ENCODE measurements around the gene NPL.

Gene NPL, protein sequence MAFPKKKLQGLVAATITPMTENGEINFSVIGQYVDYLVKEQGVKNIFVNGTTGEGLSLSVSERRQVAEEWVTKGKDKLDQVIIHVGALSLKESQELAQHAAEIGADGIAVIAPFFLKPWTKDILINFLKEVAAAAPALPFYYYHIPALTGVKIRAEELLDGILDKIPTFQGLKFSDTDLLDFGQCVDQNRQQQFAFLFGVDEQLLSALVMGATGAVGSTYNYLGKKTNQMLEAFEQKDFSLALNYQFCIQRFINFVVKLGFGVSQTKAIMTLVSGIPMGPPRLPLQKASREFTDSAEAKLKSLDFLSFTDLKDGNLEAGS

DNA sequence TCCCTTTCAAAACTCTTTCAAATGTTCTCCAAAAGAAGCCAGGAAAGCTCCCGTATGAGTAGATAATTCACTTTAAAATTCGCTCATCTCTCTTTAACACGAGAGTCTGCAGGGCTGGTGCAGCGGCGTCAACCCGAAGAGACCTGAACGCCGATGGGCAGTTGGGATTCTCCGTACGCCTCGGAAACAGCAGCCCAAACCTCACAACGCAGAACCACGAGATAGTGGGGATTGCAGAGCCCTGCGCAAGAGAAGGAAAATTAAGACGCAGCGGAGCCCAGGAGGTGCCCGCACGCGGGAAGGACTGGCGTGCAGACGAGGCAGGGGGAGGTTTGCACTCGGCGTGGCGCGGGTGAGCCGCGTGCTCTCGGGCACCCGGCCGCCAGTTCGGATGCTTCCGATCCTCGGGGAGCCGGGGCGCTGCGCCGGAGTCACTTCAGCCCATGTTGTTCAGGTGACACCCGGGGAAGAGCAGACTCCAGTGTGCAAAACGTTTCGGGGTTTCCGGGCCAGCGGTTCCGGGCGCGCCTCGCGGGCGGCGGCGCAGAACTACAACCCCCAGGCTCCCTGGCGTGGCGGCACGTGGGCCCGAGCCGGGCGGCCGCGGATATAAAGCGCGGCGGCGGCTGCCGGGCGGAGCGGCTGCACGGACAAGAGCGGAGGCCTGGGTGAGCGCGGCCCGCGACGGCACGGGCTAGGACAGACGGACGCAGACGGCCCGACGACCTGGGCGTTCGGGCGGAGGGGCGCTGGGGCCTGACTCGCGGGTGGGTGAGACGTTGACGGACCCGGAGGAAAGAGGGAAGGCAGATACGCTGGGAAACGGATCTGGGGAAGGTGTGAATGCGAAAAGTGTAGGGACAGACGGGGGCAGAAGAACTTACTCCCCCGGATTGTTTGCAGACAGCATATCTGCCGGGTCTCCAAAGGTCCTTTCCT lies at the start of gene NPL:
TSS of gene NPL (plus strand) at position 636 of the 939 bp plus-strand sequence. CDS start 4,599 bp downstream, outside the sequence.
- peak; percentile 65 to 76 (median 73) for DNase-seq (ENCODE audit: low read depth in 2 of 3, low spot score in 1 of 3)

DNA sequence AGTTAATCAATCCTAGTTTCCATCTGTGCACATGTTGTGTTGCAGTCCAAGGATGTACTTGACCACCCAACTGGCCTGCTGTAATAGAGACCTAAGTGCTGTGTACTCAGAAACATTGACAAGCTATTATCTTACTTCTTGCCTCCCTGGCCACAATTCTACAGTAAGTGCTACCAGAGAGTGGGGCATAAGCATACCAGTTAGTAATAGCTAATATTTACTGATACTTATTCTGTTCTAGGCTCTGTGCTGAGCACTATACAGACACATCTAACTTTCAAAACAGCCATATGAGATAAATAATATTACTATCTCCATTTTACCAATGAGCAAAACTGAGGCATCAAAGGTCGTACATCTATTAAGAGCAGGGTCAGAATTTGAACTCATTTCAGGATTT lies 49.5 kb upstream of the NPL start:
- no peak for DNase-seq (ENCODE audit: low read depth in 2 of 3, low spot score in 1 of 3)

- no peak for DNase-seq (ENCODE audit: low read depth in 2 of 3, low spot score in 1 of 3)
These were observed 46.8 kb upstream of the NPL start for GRCh38 chr1:182742780-182743179.

DNA sequence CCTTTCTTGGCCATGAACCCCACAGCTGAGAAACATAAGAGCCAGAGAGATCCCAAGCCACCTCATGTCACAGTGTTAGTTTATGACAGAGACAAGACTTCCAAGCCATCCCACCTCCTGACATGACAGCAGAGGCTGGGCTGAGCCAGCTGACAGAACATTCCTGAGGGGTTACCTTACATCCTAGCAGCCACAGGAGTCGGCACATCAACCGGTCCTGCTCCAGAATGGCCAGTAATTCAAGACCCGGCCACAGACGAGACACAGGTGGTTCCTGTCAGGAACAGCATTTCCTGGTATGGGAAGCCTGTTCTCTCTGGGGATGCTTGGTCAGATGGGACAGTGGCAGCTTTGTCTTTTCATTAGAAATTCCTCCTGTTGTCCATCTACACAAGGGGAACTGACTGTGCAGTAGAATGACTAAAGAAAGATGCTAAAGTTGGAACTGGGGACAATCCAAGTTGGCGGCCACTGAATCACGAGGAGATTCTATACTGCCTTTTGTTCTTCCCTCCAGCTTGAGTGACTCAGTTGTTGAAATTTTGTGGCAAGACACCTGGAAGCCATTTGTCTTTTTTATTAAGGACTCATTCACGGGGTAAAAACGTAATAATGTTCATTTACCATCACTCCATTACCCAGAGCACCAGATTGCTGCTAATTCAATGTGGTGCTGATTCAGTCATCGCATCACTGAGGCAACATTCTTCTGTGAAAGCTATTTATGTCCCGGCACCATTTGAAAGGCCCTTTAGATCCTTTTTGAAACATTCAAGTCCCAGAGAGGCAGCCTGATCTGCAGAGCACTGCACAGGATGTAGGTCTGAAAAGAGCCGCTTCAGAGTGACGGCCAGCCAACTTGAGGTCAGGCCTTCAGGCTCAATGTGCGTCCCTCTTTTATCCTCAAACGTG lies 37.2 kb upstream of the NPL start:
- no peak for DNase-seq (ENCODE audit: low read depth in 2 of 3, low spot score in 1 of 3)

GRCh38 chr1:182754087-182754486 lies 35.5 kb upstream of the NPL start:
- no peak for DNase-seq (ENCODE audit: low read depth in 2 of 3, low spot score in 1 of 3)

- no peak for DNase-seq (ENCODE audit: low read depth in 2 of 3, low spot score in 1 of 3)
These were observed 34.8 kb upstream of the NPL start for GRCh38 chr1:182754543-182755314.

- DNase-seq (ENCODE audit: low read depth in 2 of 3, low spot score in 1 of 3): no peak
These were observed 33.9 kb upstream of the NPL start for GRCh38 chr1:182755632-182756031.

- no peak for DNase-seq (ENCODE audit: low read depth in 2 of 3, low spot score in 1 of 3)
These were observed 33.1 kb upstream of the NPL start for GRCh38 chr1:182756423-182756822.

DNA sequence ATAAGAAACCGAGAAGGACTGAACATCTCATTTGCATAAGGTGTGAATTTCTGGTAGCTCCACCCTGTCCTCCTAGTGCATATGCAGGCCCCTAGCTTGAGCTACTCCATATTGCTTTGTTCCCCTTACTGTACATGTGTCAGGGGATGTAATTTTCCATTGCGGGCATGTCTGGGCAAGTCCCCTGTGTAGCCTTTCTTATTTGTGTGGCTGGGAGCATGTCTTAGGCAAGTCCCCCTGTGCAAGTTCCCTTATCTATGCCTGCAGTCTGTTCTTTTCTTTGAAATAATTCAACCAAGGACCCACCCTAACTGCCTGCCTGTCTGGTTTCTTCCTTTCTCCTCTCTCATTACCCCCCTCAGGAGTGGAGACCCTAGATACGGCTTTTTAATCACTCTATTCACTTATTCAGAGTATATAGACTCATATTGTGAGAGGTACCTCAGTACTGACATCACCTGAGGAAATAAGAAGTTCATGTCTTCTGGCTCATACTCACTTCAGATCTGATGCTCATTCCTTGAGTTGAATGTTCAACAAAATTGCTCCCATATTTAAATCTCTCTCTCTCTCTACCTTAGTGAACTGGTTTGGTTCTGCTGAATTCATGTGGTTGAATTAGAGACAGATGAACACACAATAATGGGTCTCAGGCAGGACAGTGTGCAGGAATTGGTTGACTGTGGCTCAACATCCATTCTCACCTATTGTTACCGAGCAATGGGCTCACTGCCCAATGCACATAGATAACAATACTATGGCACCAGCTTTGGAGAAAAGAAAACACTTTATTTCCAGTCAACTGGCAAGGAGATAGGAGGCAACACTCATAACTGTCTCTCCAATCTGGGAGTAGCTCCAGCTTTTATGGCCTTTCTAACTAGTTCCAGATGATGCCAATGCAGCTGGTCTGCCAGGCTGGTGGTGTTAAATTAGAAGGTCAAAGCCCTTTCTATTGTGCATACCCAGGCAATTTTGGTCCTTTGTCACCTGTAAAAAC lies 27.9 kb upstream of the NPL start:
- no peak for DNase-seq (ENCODE audit: low read depth in 2 of 3, low spot score in 1 of 3)

GRCh38 chr1:182762536-182762935 lies 27.0 kb upstream of the NPL start:
- DNase-seq (ENCODE audit: low read depth in 2 of 3, low spot score in 1 of 3): no peak

DNA sequence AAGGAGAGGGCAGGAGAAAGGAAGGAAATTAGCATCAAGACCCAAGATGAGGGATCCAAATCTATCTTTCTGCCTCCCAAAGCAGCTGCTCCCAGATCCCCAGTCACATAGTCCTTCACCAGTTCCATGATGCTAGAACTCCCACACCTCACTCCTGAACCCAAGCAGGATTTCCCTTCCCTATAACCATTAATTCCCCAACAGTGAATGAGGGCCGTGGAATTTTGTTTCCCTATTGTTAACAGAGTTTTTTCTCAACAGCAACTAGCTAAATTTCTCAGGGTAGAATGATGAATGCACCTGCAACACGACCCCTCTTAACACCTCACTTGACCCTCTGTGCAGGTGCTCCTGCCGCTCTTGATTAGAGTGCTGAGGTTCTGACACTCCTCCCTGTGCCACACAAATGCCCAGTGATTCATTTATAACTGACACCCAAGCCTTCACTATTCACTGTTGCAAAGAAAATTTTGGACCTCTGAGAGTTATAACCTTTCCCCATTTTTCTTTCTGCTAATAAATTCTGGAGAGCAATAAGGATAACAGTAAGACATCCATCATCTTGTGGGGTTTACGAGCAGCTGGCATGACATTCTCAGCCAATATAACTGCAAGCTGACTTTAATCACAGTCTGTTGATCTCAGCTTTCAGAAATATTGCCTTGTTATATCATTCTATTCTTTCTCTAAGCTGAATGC lies 25.4 kb upstream of the NPL start:
- DNase-seq (ENCODE audit: low read depth in 2 of 3, low spot score in 1 of 3): no peak

DNA sequence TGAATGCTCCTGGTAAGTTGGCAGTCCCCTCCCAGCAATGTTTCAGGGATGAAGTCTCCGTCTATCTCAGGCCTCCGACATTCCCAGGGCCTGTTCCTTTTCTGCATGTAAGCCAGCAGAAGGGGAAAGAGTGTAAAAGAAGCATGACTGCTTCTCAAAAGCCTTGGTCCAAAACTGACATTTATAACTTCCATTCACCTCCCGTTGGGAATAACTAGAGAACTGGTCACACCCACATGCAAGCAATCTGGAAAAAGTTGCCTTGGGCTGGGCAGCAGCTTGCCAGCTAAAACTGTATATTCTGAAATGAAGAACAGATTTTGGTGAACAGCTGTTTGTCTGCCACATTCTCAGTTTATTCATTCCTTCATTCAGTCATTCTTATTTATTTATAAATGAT lies 24.2 kb upstream of the NPL start:
- no peak for DNase-seq (ENCODE audit: low read depth in 2 of 3, low spot score in 1 of 3)

- no peak for DNase-seq (ENCODE audit: low read depth in 2 of 3, low spot score in 1 of 3)
These were observed 23.5 kb upstream of the NPL start for GRCh38 chr1:182766050-182766449.

GRCh38 chr1:182766881-182767645 lies 22.5 kb upstream of the NPL start:
- no peak for DNase-seq (ENCODE audit: low read depth in 2 of 3, low spot score in 1 of 3)

- no peak for DNase-seq (ENCODE audit: low read depth in 2 of 3, low spot score in 1 of 3)
These were observed 20.6 kb upstream of the NPL start for GRCh38 chr1:182768963-182769362.

- DNase-seq (ENCODE audit: low read depth in 2 of 3, low spot score in 1 of 3): no peak
These were observed 19.3 kb upstream of the NPL start for GRCh38 chr1:182770232-182770631.

GRCh38 chr1:182771187-182771984 lies 18.2 kb upstream of the NPL start:
- DNase-seq (ENCODE audit: low read depth in 2 of 3, low spot score in 1 of 3): no peak

Data from stimulated activated CD4-positive, alpha-beta T cell treated with anti-CD3 and anti-CD28 coated beads, Interleukin-12 subunit alpha, Interleukin-12 subunit beta, amount 100 ng/mL, for 48 hours (primary cell).